DOHH2 (cell line): Measurements from ENCODE around the gene UBAP1L.
A peak's percentile ranks its signal among the peaks of the same experiment; 100 is the strongest.

Source experiments
- H3F3A ChIP-seq: fragments of 200-600 bp; sonication (generic), shearing (Covaris generic); 2 replicates; pipeline ENCODE4 v1.6.0; 2016; ENCODE audit warnings: antibody characterized with exemption, mild to moderate bottlenecking; ENCODE audit not compliant: control insufficient read depth, insufficient read depth
- H3K27ac ChIP-seq: fragments of 200-600 bp; sonication (generic); 2 replicates; pipeline ENCODE4 v1.5.1; 2014; ENCODE audit warnings: low read depth, mild to moderate bottlenecking, low read length, moderate library complexity
- H3K27me3 ChIP-seq: fragments of 200-600 bp; sonication (generic); 2 replicates; pipeline ENCODE4 v1.6.1; 2014; ENCODE audit warnings: mild to moderate bottlenecking, low read length, mixed read lengths; ENCODE audit not compliant: control insufficient read depth
- H3K36me3 ChIP-seq: fragments of 200-600 bp; sonication (generic); 2 replicates; pipeline ENCODE4 v1.6.1; 2014; ENCODE audit warnings: mild to moderate bottlenecking, low read length, moderate library complexity, mixed read lengths; ENCODE audit not compliant: control insufficient read depth
- H3K4me1 ChIP-seq: fragments of 200-600 bp; sonication (generic); 2 replicates; pipeline ENCODE4 v1.6.1; 2014; ENCODE audit warnings: mild to moderate bottlenecking, low read length, mixed read lengths; ENCODE audit not compliant: control insufficient read depth
- H3K4me2 ChIP-seq: fragments of 200-600 bp; sonication (generic); 2 replicates; pipeline ENCODE4 v1.6.0; 2014; ENCODE audit warnings: mild to moderate bottlenecking, low read length, moderate library complexity
- H3K4me3 ChIP-seq: fragments of 200-600 bp; sonication (generic); 2 replicates; pipeline ENCODE4 v1.5.1; 2014; ENCODE audit warnings: mild to moderate bottlenecking, low read length, mixed read lengths
- H3K79me2 ChIP-seq: fragments of 200-600 bp; sonication (generic); 2 replicates; pipeline ENCODE4 v1.6.1; 2014; ENCODE audit warnings: mild to moderate bottlenecking, low read length, mixed read lengths; ENCODE audit not compliant: control insufficient read depth
- H3K9me2 ChIP-seq: fragments of 200-600 bp; sonication (generic); replicated peaks from 2 replicates; pipeline ENCODE4 v1.6.1; 2014; ENCODE audit warnings: mild to moderate bottlenecking, low read length, mixed read lengths; ENCODE audit not compliant: control insufficient read depth
- H3K9me3 ChIP-seq: fragments of 200-600 bp; sonication (generic); 2 replicates; pipeline ENCODE4 v1.6.1; 2014; ENCODE audit warnings: antibody characterized with exemption, low read length, mixed read lengths; ENCODE audit not compliant: control insufficient read depth, insufficient read depth
- H4K20me1 ChIP-seq: fragments of 200-600 bp; sonication (generic); 2 replicates; pipeline ENCODE4 v1.6.0; 2014; ENCODE audit warnings: low read depth, mild to moderate bottlenecking, antibody characterized with exemption, low read length, moderate library complexity; ENCODE audit not compliant: control insufficient read depth, insufficient read depth
- CTCF ChIP-seq: fragments of 200-600 bp; sonication (generic); IDR thresholded peaks from one replicate; pipeline ENCODE4 v1.5.1; 2014; ENCODE audit warnings: antibody characterized with exemption, mild to moderate bottlenecking, low read depth, low read length; ENCODE audit not compliant: poor library complexity, severe bottlenecking
- EZH2phosphoT487 ChIP-seq: fragments of 200-600 bp; sonication (generic); IDR thresholded peaks from 2 replicates; pipeline ENCODE4 v1.6.1; 2017; ENCODE audit warnings: borderline replicate concordance, mild to moderate bottlenecking, antibody characterized with exemption, low read length, moderate library complexity, mixed read lengths

UBAP1L gene

DNA sequence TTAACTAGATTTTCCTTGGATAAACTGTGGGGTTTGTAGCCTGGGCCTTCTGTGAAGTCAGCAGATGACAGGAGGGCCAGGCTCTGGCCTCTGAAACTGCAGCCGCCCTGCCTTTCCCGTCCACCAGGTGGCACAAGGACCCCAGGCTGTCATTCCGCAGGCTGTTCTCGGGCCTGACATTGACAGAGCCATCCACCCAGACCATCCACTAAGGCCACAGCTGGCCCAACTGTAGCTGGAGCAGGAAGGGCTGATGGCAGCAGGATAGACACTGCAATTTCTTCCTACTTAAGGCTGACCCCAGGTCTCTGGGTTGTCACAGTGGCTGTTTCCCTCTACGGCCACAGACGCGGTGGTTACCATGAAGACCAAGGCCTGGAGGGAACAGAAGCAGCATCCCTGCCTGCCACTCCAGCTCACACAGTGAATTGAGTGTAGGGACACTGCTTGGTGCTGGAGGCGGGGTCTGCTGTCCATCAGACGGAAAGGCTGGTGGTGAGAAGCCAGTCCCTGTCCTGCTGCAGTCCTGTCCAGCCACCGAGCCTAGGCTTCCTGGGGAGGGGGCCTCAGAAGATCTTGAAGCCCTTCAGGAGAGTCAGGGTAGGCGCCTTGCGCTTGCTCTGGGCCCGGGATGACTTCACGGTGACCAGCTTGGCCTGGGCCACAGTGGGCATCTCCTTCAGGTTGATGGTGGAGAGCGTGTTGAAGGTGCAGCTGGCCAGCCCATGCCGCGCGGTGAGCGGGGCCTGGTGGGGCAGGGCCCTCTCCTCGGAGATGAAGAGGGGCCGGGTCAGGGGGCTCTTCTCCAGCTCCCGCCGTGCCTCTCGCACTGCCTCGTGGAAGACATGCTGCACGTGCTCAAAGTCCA, 60.4 kb downstream of the UBAP1L start:
- Histone ChIP-seq H3F3A (no peaks in the 10 kb centered on the region), H3K4me3 (no peak overlapping the region), H3K27me3 (no peaks in the 10 kb centered on the region; the same call in 1 of the 2 replicates), H3K27ac (no peak overlapping the region), H3K79me2 (no peaks in the 10 kb centered on the region), H3K9me2 (no peaks in the 10 kb centered on the region), H3K4me2 (no peak overlapping the region), H4K20me1 (no peaks in the 10 kb centered on the region), H3K4me1 (peaks cover 11% of the 10 kb centered on the region), H3K36me3 (no peaks in the 10 kb centered on the region), H3K9me3 (no peaks in the 10 kb centered on the region)
- TF ChIP-seq CTCF (peak; percentile 92), EZH2phosphoT487 (no peak)

DNA sequence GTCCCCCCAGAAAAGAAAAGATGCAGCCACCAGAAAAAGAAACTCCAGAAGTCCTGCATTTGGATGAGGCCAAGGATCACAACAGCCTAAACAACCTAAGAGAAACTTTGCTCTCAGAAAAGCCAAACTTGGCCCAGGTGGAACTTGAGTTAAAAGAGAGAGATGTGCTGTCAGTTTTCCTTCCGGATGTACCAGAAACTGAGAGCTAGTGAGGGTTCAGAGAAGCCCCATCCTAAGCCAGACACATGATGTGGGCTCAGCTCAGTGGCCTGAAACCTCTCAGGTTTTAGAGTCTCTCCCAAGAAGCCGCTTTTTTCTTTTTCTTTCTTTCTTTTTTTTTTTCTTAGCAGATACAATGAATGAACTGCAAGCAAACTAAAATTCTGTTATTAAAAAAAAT, 62.0 kb downstream of the UBAP1L start:
- no peaks in the 10 kb centered on the region for H3K36me3 ChIP-seq
- no peaks in the 10 kb centered on the region for H4K20me1 ChIP-seq
- H3K27me3 ChIP-seq = no peaks in the 10 kb centered on the region
- H3K27ac ChIP-seq = no peak overlapping the region
- H3K9me3 ChIP-seq = no peaks in the 10 kb centered on the region
- no peaks in the 10 kb centered on the region for H3K79me2 ChIP-seq
- no peak for TF ChIP-seq CTCF
- TF ChIP-seq EZH2phosphoT487 = no peak
- no peak overlapping the region for H3K4me3 ChIP-seq
- H3F3A ChIP-seq = no peaks in the 10 kb centered on the region
- no peaks in the 10 kb centered on the region for H3K9me2 ChIP-seq
- H3K4me2 ChIP-seq = no peak overlapping the region
- H3K4me1 ChIP-seq = peaks cover 18% of the 10 kb centered on the region

DNA sequence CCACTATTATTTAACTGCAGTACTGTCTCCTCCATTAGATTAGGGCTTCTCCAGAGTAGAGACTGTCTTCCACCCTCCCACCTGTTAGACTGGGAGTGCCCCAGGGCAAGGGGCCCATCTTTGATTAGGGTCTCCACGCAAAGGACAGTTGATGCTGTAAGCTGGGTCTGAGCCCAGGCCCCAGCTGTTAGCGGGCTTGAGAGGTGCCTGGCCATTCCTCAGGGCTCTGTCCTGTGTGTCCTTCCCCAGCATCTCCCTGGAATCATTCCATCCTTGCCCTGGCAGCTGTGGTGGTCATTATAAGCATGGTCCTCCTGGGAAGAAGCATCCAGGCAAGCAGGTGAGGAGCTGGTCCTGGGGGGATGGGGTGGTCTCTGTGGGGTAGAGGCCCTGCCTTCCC, 63.7 kb downstream of the UBAP1L start:
- no peaks in the 10 kb centered on the region for H3K9me2 ChIP-seq
- no peak overlapping the region for H3K4me2 ChIP-seq
- no peaks in the 10 kb centered on the region for H3K9me3 ChIP-seq
- TF ChIP-seq EZH2phosphoT487 = no peak
- TF ChIP-seq CTCF = no peak
- H3K27ac ChIP-seq = no peak overlapping the region
- no peak overlapping the region for H3K4me3 ChIP-seq
- no peaks in the 10 kb centered on the region for H3K27me3 ChIP-seq
- peaks cover 18% of the 10 kb centered on the region for H3K4me1 ChIP-seq
- no peaks in the 10 kb centered on the region for H3K79me2 ChIP-seq
- H4K20me1 ChIP-seq = no peaks in the 10 kb centered on the region
- no peaks in the 10 kb centered on the region for H3K36me3 ChIP-seq
- H3F3A ChIP-seq = no peaks in the 10 kb centered on the region
